H1 (cell line): ENCODE data around the gene GFOD1. TPM values are rescaled to one million over a fixed set of nuclear protein-coding genes. Genes with fewer than 3 reads are reported as not detected.

Experiments used
- CTCF ChIA-PET: fragments of 300-600 bp; sonication (Branson Sonifier 250); formaldehyde crosslinking; loops from one replicate; lab custom pipeline; 2021; ENCODE audit not compliant: partially characterized antibody; lab: Charles Lee
- POLR2A ChIA-PET: fragments of 300-600 bp; sonication (Branson Sonifier 250); formaldehyde crosslinking; loops from one replicate; lab custom pipeline; 2021; ENCODE audit warnings: inconsistent platforms; ENCODE audit not compliant: partially characterized antibody; lab: Charles Lee
- DNase-seq, 2 experiments: peaks; one replicate each; pipeline versions ENCODE4 v3.0.0 to v3.0.0-alpha.2; 2010 to 2022; ENCODE audit warnings: low spot score in 2 of 2, low read depth in 1 of 2, mixed read lengths in 1 of 2
- FAIRE-seq: peaks from 2 replicates; lab custom pipeline; 2011; peaks lifted over from hg19 to GRCh38; lab: Jason Lieb, UNC
- H2AFZ ChIP-seq: 2 replicates; pipeline ENCODE4 v1.8.1; 2012; ENCODE audit warnings: low read length, inconsistent platforms
- H2AK5ac ChIP-seq: 2 replicates; pipeline ENCODE4 v1.6.1; 2013; ENCODE audit warnings: low read depth, low read length
- H2BK120ac ChIP-seq: replicated peaks from 2 replicates; pipeline ENCODE3; 2013; ENCODE audit warnings: low read depth, low read length, inconsistent platforms
- H2BK12ac ChIP-seq: 2 replicates; pipeline ENCODE4 v1.6.1; 2013; ENCODE audit warnings: low read depth, low read length
- H2BK15ac ChIP-seq: 2 replicates; pipeline ENCODE4 v1.6.1; 2013; ENCODE audit warnings: low read length
- H2BK20ac ChIP-seq: 2 replicates; pipeline ENCODE4 v1.6.1; 2013; ENCODE audit warnings: low read length
- H2BK5ac ChIP-seq: 2 replicates; pipeline ENCODE4 v1.6.1; 2013; ENCODE audit warnings: low read depth, low read length
- H3K14ac ChIP-seq: 2 replicates; pipeline ENCODE4 v1.6.1; 2013; ENCODE audit warnings: inconsistent platforms; ENCODE audit not compliant: insufficient read length
- H3K18ac ChIP-seq: 2 replicates; pipeline ENCODE4 v1.6.1; 2013; ENCODE audit warnings: low read length; ENCODE audit errors: extremely low read depth
- H3K23ac ChIP-seq: 2 replicates; pipeline ENCODE4 v1.6.1; 2013; ENCODE audit warnings: inconsistent platforms; ENCODE audit not compliant: insufficient read length
- H3K23me2 ChIP-seq: 2 replicates; pipeline ENCODE4 v1.6.1; 2013; ENCODE audit warnings: low read depth, low read length
- H3K27ac ChIP-seq: 2 replicates; pipeline ENCODE4 v1.6.1; 2011; ENCODE audit warnings: low read depth, low read length, inconsistent platforms
- H3K27me3 ChIP-seq, 4 experiments: replicated peaks in 1 of 4; 1 replicate in 1 of 4; 2 replicates in 3 of 4; pipeline versions ENCODE4 v1.6.1 to v1.8.1; 2011 to 2013; ENCODE audit warnings: low read length in 3 of 4, mild to moderate bottlenecking in 3 of 4, inconsistent platforms in 2 of 4, mixed read lengths in 2 of 4, moderate library complexity in 1 of 4; ENCODE audit not compliant: control insufficient read depth in 3 of 4, insufficient read depth in 3 of 4; ENCODE audit errors: extremely low read depth in 1 of 4
- H3K36me3 ChIP-seq, 4 experiments: 2 replicates each; pipeline versions ENCODE4 v1.6.1 to v1.8.1; 2011 to 2013; ENCODE audit warnings: mild to moderate bottlenecking in 4 of 4, low read length in 3 of 4, moderate library complexity in 2 of 4, control low read depth in 1 of 4, inconsistent platforms in 1 of 4; ENCODE audit not compliant: insufficient read depth in 4 of 4, control insufficient read depth in 2 of 4
- H3K4ac ChIP-seq: replicated peaks from 2 replicates; pipeline ENCODE3; 2013; ENCODE audit warnings: low read length, low read depth, mixed read lengths, inconsistent platforms; ENCODE audit not compliant: insufficient read length
- H3K4me1 ChIP-seq, 4 experiments: replicated peaks in 1 of 4; 1 replicate in 1 of 4; 2 replicates in 3 of 4; pipeline versions ENCODE4 v1.6.1 to v1.8.1; 2011 to 2013; ENCODE audit warnings: low read length in 3 of 4, inconsistent platforms in 2 of 4, mixed read lengths in 1 of 4; ENCODE audit not compliant: insufficient read depth in 4 of 4, control insufficient read depth in 3 of 4
- H3K4me2 ChIP-seq, 2 experiments: 2 replicates each; pipeline versions ENCODE4 v1.6.1 to v1.8.1; 2011 to 2013; ENCODE audit warnings: low read depth in 2 of 2, low read length in 2 of 2, control low read depth in 1 of 2, inconsistent platforms in 1 of 2, mild to moderate bottlenecking in 1 of 2; ENCODE audit not compliant: insufficient read depth in 1 of 2
- H3K4me3 ChIP-seq, 4 experiments: fragments of 200-600, 300-600 bp in 1 of 4; sonication (generic), shearing (Covaris generic), sonication (Bioruptor Twin) in 1 of 4; 2 replicates each; pipeline versions ENCODE4 v1.5.1 to v1.8.1; 2011 to 2016; ENCODE audit warnings: low read length in 4 of 4, low read depth in 3 of 4, control low read depth in 2 of 4, inconsistent platforms in 2 of 4, mild to moderate bottlenecking in 2 of 4, mixed read lengths in 1 of 4, moderate library complexity in 1 of 4; ENCODE audit not compliant: insufficient read depth in 2 of 4; ENCODE audit errors: extremely low read depth in 1 of 4
- H3K56ac ChIP-seq: replicated peaks from 2 replicates; pipeline ENCODE3; 2013; ENCODE audit warnings: low read depth, mild to moderate bottlenecking, mixed read lengths, low read length, inconsistent platforms; ENCODE audit not compliant: insufficient read length
- H3K79me1 ChIP-seq: 2 replicates; pipeline ENCODE4 v1.6.1; 2013; ENCODE audit warnings: low read depth, low read length, control low read depth
- H3K79me2 ChIP-seq, 2 experiments: 2 replicates each; pipeline versions ENCODE4 v1.6.1 to v1.8.1; 2012 to 2013; ENCODE audit warnings: low read length in 2 of 2, mild to moderate bottlenecking in 2 of 2, inconsistent platforms in 1 of 2; ENCODE audit not compliant: insufficient read depth in 2 of 2, control insufficient read depth in 1 of 2
- H3K9ac ChIP-seq, 4 experiments: replicated peaks in 1 of 4; 1 replicate in 1 of 4; 2 replicates in 3 of 4; pipeline versions ENCODE4 v1.6.1 to v1.8.1; 2011 to 2013; ENCODE audit warnings: low read depth in 3 of 4, low read length in 3 of 4, control low read depth in 2 of 4, mild to moderate bottlenecking in 2 of 4, moderate library complexity in 2 of 4, inconsistent platforms in 1 of 4; ENCODE audit errors: extremely low read depth in 1 of 4
- H3K9me3 ChIP-seq, 2 experiments: 2 replicates each; pipeline versions ENCODE4 v1.6.1 to v1.8.1; 2012 to 2013; ENCODE audit warnings: mild to moderate bottlenecking in 2 of 2, moderate library complexity in 2 of 2, control low read depth in 1 of 2, inconsistent platforms in 1 of 2, low read depth in 1 of 2, low read length in 1 of 2, mixed read lengths in 1 of 2; ENCODE audit not compliant: insufficient read depth in 2 of 2
- H4K20me1 ChIP-seq, 2 experiments: replicated peaks in 1 of 2; 2 replicates each; pipeline versions ENCODE3 to v1.8.1; 2011 to 2013; ENCODE audit warnings: inconsistent platforms in 2 of 2, low read length in 2 of 2, mild to moderate bottlenecking in 1 of 2; ENCODE audit not compliant: insufficient read depth in 2 of 2, control insufficient read depth in 1 of 2
- H4K5ac ChIP-seq: 2 replicates; pipeline ENCODE4 v1.6.1; 2013; ENCODE audit warnings: low read length, low read depth, mixed read lengths, inconsistent platforms; ENCODE audit not compliant: insufficient read length
- H4K8ac ChIP-seq: 2 replicates; pipeline ENCODE4 v1.8.0; 2013; ENCODE audit warnings: mild to moderate bottlenecking, moderate library complexity, low read length, inconsistent platforms; ENCODE audit not compliant: insufficient read depth; ENCODE audit errors: extremely low read depth
- H4K91ac ChIP-seq: replicated peaks from 2 replicates; pipeline ENCODE3; 2013; ENCODE audit warnings: low read length, mixed read lengths, inconsistent platforms; ENCODE audit not compliant: insufficient read length
- BACH1 ChIP-seq: IDR thresholded peaks from 2 replicates; pipeline ENCODE4 v1.6.1; 2012; ENCODE audit warnings: low read length, improper control_type of control experiment
- BRCA1 ChIP-seq: IDR thresholded peaks from 2 replicates; pipeline ENCODE4 v1.6.1; 2012; ENCODE audit warnings: low read depth, low read length, improper control_type of control experiment
- CEBPB ChIP-seq: IDR thresholded peaks from 2 replicates; pipeline ENCODE4 v1.6.1; 2012; ENCODE audit warnings: low read depth, low read length
- EGR1 ChIP-seq: IDR thresholded peaks from 2 replicates; pipeline ENCODE4 v1.6.1; 2011; ENCODE audit warnings: low read depth, low read length, borderline replicate concordance
- EZH2 ChIP-seq: fragments of 200-600 bp; sonication (generic); IDR thresholded peaks from 2 replicates; pipeline ENCODE4 v1.7.1; 2012; ENCODE audit warnings: low read depth, mild to moderate bottlenecking, moderate library complexity, low read length, inconsistent platforms; ENCODE audit not compliant: severe bottlenecking
- KDM4A ChIP-seq: IDR thresholded peaks from one replicate; pipeline ENCODE4 v1.7.1; 2012; ENCODE audit warnings: low read depth, mild to moderate bottlenecking, moderate library complexity, low read length, inconsistent platforms; ENCODE audit not compliant: severe bottlenecking
- MAFK ChIP-seq: IDR thresholded peaks from 2 replicates; pipeline ENCODE4 v1.6.1; 2012; ENCODE audit warnings: low read depth, mild to moderate bottlenecking, improper control_type of control experiment, low read length
- MAX ChIP-seq: IDR thresholded peaks from 2 replicates; pipeline ENCODE4 v1.6.1; 2012; ENCODE audit warnings: inconsistent platforms
- POU5F1 ChIP-seq: IDR thresholded peaks from 2 replicates; pipeline ENCODE4 v1.6.1; 2011; ENCODE audit warnings: low read depth, mild to moderate bottlenecking, low read length, moderate library complexity
- RBBP5 ChIP-seq: IDR thresholded peaks from 2 replicates; pipeline ENCODE4 v1.7.1; 2012; ENCODE audit warnings: low read depth, mild to moderate bottlenecking, inconsistent platforms, low read length, moderate library complexity, borderline replicate concordance
- RFX5 ChIP-seq: IDR thresholded peaks from 2 replicates; pipeline ENCODE4 v1.6.1; 2011; ENCODE audit warnings: low read depth, low read length, improper control_type of control experiment, borderline replicate concordance
- TBP ChIP-seq: IDR thresholded peaks from 2 replicates; pipeline ENCODE4 v1.6.1; 2011; ENCODE audit warnings: low read depth, low read length, improper control_type of control experiment
- USF2 ChIP-seq: IDR thresholded peaks from 2 replicates; pipeline ENCODE4 v1.6.1; 2011; ENCODE audit warnings: low read length, improper control_type of control experiment
- YY1 ChIP-seq: IDR thresholded peaks from 2 replicates; pipeline ENCODE4 v1.6.1; 2011; ENCODE audit warnings: low read depth, mild to moderate bottlenecking, low read length
- WGBS, 2 experiments: shearing (Covaris generic) in 1 of 2; methylation state at CpG; one replicate each; pipeline versions ENCODE4 v1.1.6 to v1.1.7; 2013 to 2015; ENCODE audit warnings: low lambda C conversion rate in 2 of 2, mixed read lengths in 2 of 2, inconsistent platforms in 1 of 2, low coverage in 1 of 2, missing lambda C conversion rate in 1 of 2; ENCODE audit not compliant: insufficient replicate concordance in 2 of 2, insufficient coverage in 1 of 2, insufficient read length in 1 of 2; ENCODE audit errors: extremely low coverage in 1 of 2, missing lambda C conversion rate in 1 of 2; 5-methylcytosine and 5-hydroxymethylcytosine counted together
- polyA plus RNA-seq, 7 experiments: library from polyadenylated mRNA; depleted of rRNA in 3 of 7; stranded (reverse) in 5 of 7; unstranded in 2 of 7; fragments of >200 nt in 5 of 7; fragments of 200-250 nt in 2 of 7; gene quantifications; 1 replicate in 5 of 7; 2 replicates in 1 of 7; 4 replicates in 1 of 7; pipeline versions ENCODE4 v1.2.1 to v1.2.3, GENCODE V29; 2011 to 2013; ENCODE audit warnings: missing spikeins in 2 of 7, mixed read lengths in 2 of 7
- total RNA-seq: library from RNA; stranded (reverse); fragmentation: NEBNext Ultra II Directional; extraction: Animal tissue kit (Norgen Biotek cat#: 25700); gene quantifications from 2 replicates; pipeline ENCODE4 v1.2.1, GENCODE V29; 2021

GFOD1 gene
- total and polyA plus RNA-seq, 2 of the 8 experiments (the other 6 are each of a cell fraction or from before 2014, with no cell fraction given): 2.5 to 8.8 TPM

GRCh38 chr6:13358511-13358910, 128.9 kb downstream of the GFOD1 start:
- Histone ChIP-seq H3K79me1 (no peaks in the 10 kb centered on the region), H4K5ac (no peak overlapping the region), H3K27ac (no peak overlapping the region), H3K18ac (no peak overlapping the region), H2BK12ac (0 out of 2 replicates have a peak overlapping the region, but pooled peaks have one; percentile 32), H2BK20ac (no peak overlapping the region), H3K9me3 (no peaks in the 10 kb centered on the region), H3K36me3 (no peaks in the 10 kb centered on the region), H3K27me3 (no peaks in the 10 kb centered on the region), H3K4me2 (no peak overlapping the region; a peak in 1 of 4 replicates), H3K56ac (no peak overlapping the region), H3K23ac (no peak overlapping the region), H3K9ac (no peak overlapping the region), H2BK15ac (no peak overlapping the region), H4K91ac (no peak overlapping the region), H4K20me1 (no peaks in the 10 kb centered on the region), H2BK5ac (no peak overlapping the region), H2BK120ac (no peak overlapping the region), H3K4me1 (peaks cover 2 to 14% (median 9%) of the 10 kb centered on the region in 4 experiments; a peak in 5 of 7 replicates), H4K8ac (no peak overlapping the region), H2AK5ac (no peak overlapping the region), H2AFZ (no peak overlapping the region), H3K23me2 (no peaks in the 10 kb centered on the region), H3K79me2 (no peaks in the 10 kb centered on the region), H3K14ac (no peak overlapping the region), H3K4ac (no peak overlapping the region), H3K4me3 (no peak overlapping the region)
- 72% methylated on average over 2 of the region's 2 CpGs; no CpG with 5 or more reads in 1 of the 2 experiments for WGBS, 2 experiments
- DNase-seq (no peak), FAIRE-seq (no peak)
- CTCF ChIA-PET: interaction anchor here (0.5 to 2.8 kb wide), 11 partner anchors 10 to 216 kb away, joined by 3 to 11 read pairs (median 6); partner anchors contain the start of gene SIRT5
- POLR2A ChIA-PET: interaction anchor here (1.0 kb wide), 1 partner anchor 217 kb away, joined by 3 read pairs; no protein-coding TSS in a partner anchor
- TF ChIP-seq YY1 (no peak), RBBP5 (no peak), EZH2 (no peak), BACH1 (no peak), KDM4A (no peak), MAX (no peak), CEBPB (no peak), RFX5 (no peak), TBP (no peak), MAFK (no peak), BRCA1 (no peak), USF2 (no peak), EGR1 (no peak), POU5F1 (no peak)
